NCI-H1092 treated with DMSO at 0.1 percent for 48 hours (cell line): ENCODE data around the gene SARS1.

Experiments used
- DNase-seq: peaks from one replicate; lab custom pipeline; 2025; lab: John Stamatoyannopoulos, UW

Gene SARS1

GRCh38 chr1:109263234-109263596 lies 49.5 kb downstream of the SARS1 start:
- DNase-seq = no peak

GRCh38 chr1:109263597-109264378 lies 50.1 kb downstream of the SARS1 start:
- peak; percentile 32 for DNase-seq

GRCh38 chr1:109264379-109264755 lies 50.6 kb downstream of the SARS1 start:
- DNase-seq = no peak

GRCh38 chr1:109265016-109265415 lies 51.3 kb downstream of the SARS1 start:
- no peak for DNase-seq

- DNase-seq = no peak
Measured at GRCh38 chr1:109265741-109266330, 52.1 kb downstream of the SARS1 start.

GRCh38 chr1:109266965-109267364 lies 53.2 kb downstream of the SARS1 start:
- DNase-seq = no peak

- DNase-seq = no peak
Measured at GRCh38 chr1:109267743-109268300, 54.1 kb downstream of the SARS1 start.

GRCh38 chr1:109268431-109269211 lies 54.9 kb downstream of the SARS1 start:
- no peak for DNase-seq

- no peak for DNase-seq
Measured at GRCh38 chr1:109269212-109269980, 55.7 kb downstream of the SARS1 start.

GRCh38 chr1:109269981-109270622 lies 56.4 kb downstream of the SARS1 start:
- no peak for DNase-seq

- no peak for DNase-seq
Measured at GRCh38 chr1:109270623-109271317, 57.1 kb downstream of the SARS1 start.

GRCh38 chr1:109271458-109271857 lies 57.7 kb downstream of the SARS1 start:
- DNase-seq = no peak

- DNase-seq = no peak
Measured at GRCh38 chr1:109272021-109272799, 58.5 kb downstream of the SARS1 start.

- no peak for DNase-seq
Measured at GRCh38 chr1:109272831-109273547, 59.3 kb downstream of the SARS1 start.

- DNase-seq = no peak
Measured at GRCh38 chr1:109273570-109274288, 60.0 kb downstream of the SARS1 start.

GRCh38 chr1:109274533-109275476 lies 61.1 kb downstream of the SARS1 start:
- peak; percentile 61 for DNase-seq

GRCh38 chr1:109275706-109276345 lies 62.1 kb downstream of the SARS1 start:
- DNase-seq = no peak
